IMR-90 (cell line): ENCODE measurements around the gene MYO1D.

Experiments
- BHLHE40 ChIP-seq: fragments of 150-350 bp; IDR thresholded peaks from 2 replicates; pipeline ENCODE4 v1.6.1; 2016; ENCODE audit warnings: mild to moderate bottlenecking, low read depth, low read length
- CEBPB ChIP-seq: IDR thresholded peaks from 2 replicates; pipeline ENCODE4 v1.6.1; 2012; ENCODE audit warnings: low read depth, low read length, improper control_type of control experiment
- MAZ ChIP-seq: IDR thresholded peaks from 2 replicates; pipeline ENCODE4 v1.6.1; 2012; ENCODE audit warnings: low read depth, mild to moderate bottlenecking, low read length, improper control_type of control experiment, moderate library complexity, borderline replicate concordance
- MXI1 ChIP-seq: IDR thresholded peaks from 2 replicates; pipeline ENCODE4 v1.6.1; 2012; ENCODE audit warnings: low read depth, mild to moderate bottlenecking, low read length, moderate library complexity, borderline replicate concordance
- NFE2L2 ChIP-seq: fragments of 150-350 bp; IDR thresholded peaks from 2 replicates; pipeline ENCODE4 v1.6.1; 2016; ENCODE audit warnings: low read depth, mild to moderate bottlenecking, low read length
- POLR2A ChIP-seq: IDR thresholded peaks from 2 replicates; pipeline ENCODE4 v1.6.1; 2012; ENCODE audit warnings: mild to moderate bottlenecking, low read depth, low read length
- RAD21 ChIP-seq: IDR thresholded peaks from 2 replicates; pipeline ENCODE4 v1.6.1; 2012; ENCODE audit warnings: low read length, improper control_type of control experiment
- RCOR1 ChIP-seq: IDR thresholded peaks from 2 replicates; pipeline ENCODE4 v1.6.1; 2012; ENCODE audit warnings: mild to moderate bottlenecking, low read length, improper control_type of control experiment; ENCODE audit not compliant: insufficient replicate concordance
- SMC3 ChIP-seq: fragments of 150-350 bp; IDR thresholded peaks from 2 replicates; pipeline ENCODE4 v1.6.1; 2016; ENCODE audit warnings: low read depth, mild to moderate bottlenecking, antibody characterized with exemption, low read length, moderate library complexity
- TF ChIP-seq, protein P1 (sequence below): conservative IDR thresholded peaks from 2 replicates; pipeline ENCODE4 v1.5.1; 2012; ENCODE audit warnings: mild to moderate bottlenecking, low read depth, low read length, improper control_type of control experiment
- TF ChIP-seq, protein P2 (sequence below): fragments of 150-350 bp; IDR thresholded peaks from 2 replicates; pipeline ENCODE4 v1.6.1; 2017; ENCODE audit warnings: mild to moderate bottlenecking, antibody characterized with exemption, low read length, low read depth

DNA sequence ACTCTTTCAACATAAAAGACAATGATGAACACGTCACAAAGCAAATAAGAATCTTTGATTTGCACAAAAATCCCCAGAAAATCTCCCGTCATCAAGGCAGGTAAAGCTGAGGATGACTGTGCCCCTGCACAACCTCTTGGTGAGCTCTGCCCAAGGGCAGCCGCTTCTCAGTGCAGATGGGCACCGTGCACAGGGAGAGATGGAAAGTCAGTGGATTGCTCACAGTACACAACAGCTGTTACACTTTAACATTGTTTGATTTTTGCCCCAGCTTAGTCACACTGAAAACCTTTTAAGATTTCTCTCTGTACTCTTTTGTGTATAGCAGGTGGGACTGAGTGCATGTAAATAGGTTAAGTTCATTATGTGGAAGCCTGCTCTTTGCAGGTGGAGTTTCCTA is 285.9 kb downstream of the MYO1D start:
- TF ChIP-seq, protein P1, sequence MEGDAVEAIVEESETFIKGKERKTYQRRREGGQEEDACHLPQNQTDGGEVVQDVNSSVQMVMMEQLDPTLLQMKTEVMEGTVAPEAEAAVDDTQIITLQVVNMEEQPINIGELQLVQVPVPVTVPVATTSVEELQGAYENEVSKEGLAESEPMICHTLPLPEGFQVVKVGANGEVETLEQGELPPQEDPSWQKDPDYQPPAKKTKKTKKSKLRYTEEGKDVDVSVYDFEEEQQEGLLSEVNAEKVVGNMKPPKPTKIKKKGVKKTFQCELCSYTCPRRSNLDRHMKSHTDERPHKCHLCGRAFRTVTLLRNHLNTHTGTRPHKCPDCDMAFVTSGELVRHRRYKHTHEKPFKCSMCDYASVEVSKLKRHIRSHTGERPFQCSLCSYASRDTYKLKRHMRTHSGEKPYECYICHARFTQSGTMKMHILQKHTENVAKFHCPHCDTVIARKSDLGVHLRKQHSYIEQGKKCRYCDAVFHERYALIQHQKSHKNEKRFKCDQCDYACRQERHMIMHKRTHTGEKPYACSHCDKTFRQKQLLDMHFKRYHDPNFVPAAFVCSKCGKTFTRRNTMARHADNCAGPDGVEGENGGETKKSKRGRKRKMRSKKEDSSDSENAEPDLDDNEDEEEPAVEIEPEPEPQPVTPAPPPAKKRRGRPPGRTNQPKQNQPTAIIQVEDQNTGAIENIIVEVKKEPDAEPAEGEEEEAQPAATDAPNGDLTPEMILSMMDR: no peak
- TF ChIP-seq NFE2L2 (no peak), MAZ (no peak), POLR2A (no peak), BHLHE40 (no peak), RAD21 (no peak), MXI1 (no peak), CEBPB (no peak), RCOR1 (no peak), SMC3 (no peak)
- TF ChIP-seq, protein P2, sequence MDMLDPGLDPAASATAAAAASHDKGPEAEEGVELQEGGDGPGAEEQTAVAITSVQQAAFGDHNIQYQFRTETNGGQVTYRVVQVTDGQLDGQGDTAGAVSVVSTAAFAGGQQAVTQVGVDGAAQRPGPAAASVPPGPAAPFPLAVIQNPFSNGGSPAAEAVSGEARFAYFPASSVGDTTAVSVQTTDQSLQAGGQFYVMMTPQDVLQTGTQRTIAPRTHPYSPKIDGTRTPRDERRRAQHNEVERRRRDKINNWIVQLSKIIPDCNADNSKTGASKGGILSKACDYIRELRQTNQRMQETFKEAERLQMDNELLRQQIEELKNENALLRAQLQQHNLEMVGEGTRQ: no peak
